Skeletal muscle tissue (tissue), 4 donors: ENCODE measurements around the gene COPS9. TPM values are rescaled to one million over a fixed set of nuclear protein-coding genes. Genes with fewer than 3 reads are reported as not detected.

Source experiments
- H3K27ac ChIP-seq: one replicate; pipeline ENCODE4 v1.7.0; 2013; ENCODE audit warnings: mild to moderate bottlenecking, low read depth, low read length, inconsistent platforms
- H3K27me3 ChIP-seq, 3 donors: one replicate each; pipeline ENCODE4 v1.7.0; 2013; ENCODE audit warnings: low read length in 3 of 3; ENCODE audit not compliant: control insufficient read depth in 3 of 3, insufficient read depth in 3 of 3
- H3K36me3 ChIP-seq, 3 donors: one replicate each; pipeline ENCODE4 v1.7.0; 2013; ENCODE audit warnings: low read length in 3 of 3; ENCODE audit not compliant: control insufficient read depth in 3 of 3, insufficient read depth in 3 of 3
- H3K4me1 ChIP-seq, 3 donors: one replicate each; pipeline ENCODE4 v1.7.0; 2013; ENCODE audit warnings: low read length in 3 of 3, mild to moderate bottlenecking in 3 of 3; ENCODE audit not compliant: control insufficient read depth in 3 of 3, insufficient read depth in 3 of 3
- H3K4me3 ChIP-seq, 3 donors: one replicate each; pipeline ENCODE4 v1.7.0; 2013; ENCODE audit warnings: low read length in 3 of 3
- H3K9ac ChIP-seq, 3 donors: one replicate each; pipeline ENCODE4 v1.7.0; 2013; ENCODE audit warnings: low read length in 3 of 3, mild to moderate bottlenecking in 3 of 3, moderate library complexity in 2 of 3, low read depth in 1 of 3
- H3K9me3 ChIP-seq, 3 donors: one replicate each; pipeline ENCODE4 v1.7.0; 2013; ENCODE audit warnings: low read length in 3 of 3; ENCODE audit not compliant: control insufficient read depth in 3 of 3
- total RNA-seq: library from RNA; depleted of rRNA; stranded (reverse); fragments of >200 nt; gene quantifications from one replicate; pipeline ENCODE4 v1.2.3, GENCODE V29; 2014
- donor health status: Osteomylitis.

Gene COPS9
- total RNA-seq, 1 donor from 2014 or later: 115 TPM

GRCh38 chr2:240121675-240122074 is 14.4 kb downstream of the COPS9 start:
- H3K9me3 ChIP-seq: no peaks in the 10 kb centered on the region
- H3K4me1 ChIP-seq: no peaks in the 10 kb centered on the region
- no peak overlapping the region for H3K9ac ChIP-seq
- peaks cover 0 to 8% (median 6%) of the 10 kb centered on the region in 3 donors for H3K36me3 ChIP-seq
- peaks cover 0 to 3% (median 0%) of the 10 kb centered on the region in 3 donors for H3K27me3 ChIP-seq
- H3K27ac ChIP-seq: no peak overlapping the region
- no peak overlapping the region for H3K4me3 ChIP-seq

- Histone ChIP-seq H3K27ac (no peak overlapping the region), H3K36me3 (peaks cover 0 to 6% (median 4%) of the 10 kb centered on the region in 3 donors), H3K4me3 (no peak overlapping the region), H3K4me1 (no peaks in the 10 kb centered on the region), H3K9ac (no peak overlapping the region), H3K9me3 (no peaks in the 10 kb centered on the region), H3K27me3 (peaks cover 0 to 3% (median 0%) of the 10 kb centered on the region in 3 donors)
These were observed 14.9 kb downstream of the COPS9 start for GRCh38 chr2:240121190-240121589.

GRCh38 chr2:240114233-240114632 is 21.9 kb downstream of the COPS9 start:
- no peaks in the 10 kb centered on the region for H3K4me1 ChIP-seq
- no peak overlapping the region for H3K4me3 ChIP-seq
- no peak overlapping the region for H3K9ac ChIP-seq
- no peaks in the 10 kb centered on the region for H3K36me3 ChIP-seq
- no peaks in the 10 kb centered on the region for H3K9me3 ChIP-seq
- peaks cover 20 to 27% (median 23%) of the 10 kb centered on the region in 3 donors for H3K27me3 ChIP-seq
- no peak overlapping the region for H3K27ac ChIP-seq

- Histone ChIP-seq H3K9me3 (no peaks in the 10 kb centered on the region), H3K27ac (no peak overlapping the region), H3K4me1 (no peaks in the 10 kb centered on the region), H3K27me3 (peaks cover 20 to 27% (median 24%) of the 10 kb centered on the region in 3 donors), H3K9ac (no peak overlapping the region), H3K4me3 (no peak overlapping the region), H3K36me3 (no peaks in the 10 kb centered on the region)
These were observed 23.0 kb downstream of the COPS9 start for GRCh38 chr2:240112914-240113690.

- no peak overlapping the region for H3K9ac ChIP-seq
- no peaks in the 10 kb centered on the region for H3K9me3 ChIP-seq
- no peak overlapping the region for H3K27ac ChIP-seq
- no peak overlapping the region for H3K4me3 ChIP-seq
- no peaks in the 10 kb centered on the region for H3K36me3 ChIP-seq
- H3K27me3 ChIP-seq: peaks cover 24 to 36% (median 33%) of the 10 kb centered on the region in 3 donors
- H3K4me1 ChIP-seq: no peaks in the 10 kb centered on the region
These were observed 24.9 kb downstream of the COPS9 start for GRCh38 chr2:240111253-240111652.

- H3K4me3 ChIP-seq: no peak overlapping the region
- no peak overlapping the region for H3K9ac ChIP-seq
- no peak overlapping the region for H3K27ac ChIP-seq
- no peaks in the 10 kb centered on the region for H3K9me3 ChIP-seq
- H3K27me3 ChIP-seq: peaks cover 24 to 46% (median 45%) of the 10 kb centered on the region in 3 donors
- no peaks in the 10 kb centered on the region for H3K36me3 ChIP-seq
- H3K4me1 ChIP-seq: no peaks in the 10 kb centered on the region
These were observed 26.7 kb downstream of the COPS9 start for GRCh38 chr2:240109386-240109785.

- Histone ChIP-seq H3K4me3 (no peak overlapping the region), H3K27me3 (peaks cover 22 to 42% (median 39%) of the 10 kb centered on the region in 3 donors), H3K9ac (no peak overlapping the region), H3K36me3 (no peaks in the 10 kb centered on the region), H3K4me1 (no peaks in the 10 kb centered on the region), H3K9me3 (no peaks in the 10 kb centered on the region), H3K27ac (no peak overlapping the region)
These were observed 28.7 kb downstream of the COPS9 start for GRCh38 chr2:240107477-240107796.

GRCh38 chr2:240106765-240107476 is 29.2 kb downstream of the COPS9 start:
- Histone ChIP-seq H3K27me3 (peaks cover 22 to 42% (median 39%) of the 10 kb centered on the region in 3 donors), H3K36me3 (no peaks in the 10 kb centered on the region), H3K4me1 (no peaks in the 10 kb centered on the region), H3K9me3 (no peaks in the 10 kb centered on the region), H3K4me3 (no peak overlapping the region), H3K27ac (no peak overlapping the region), H3K9ac (no peak overlapping the region)

GRCh38 chr2:240105982-240106381 is 30.1 kb downstream of the COPS9 start:
- no peaks in the 10 kb centered on the region for H3K4me1 ChIP-seq
- H3K9me3 ChIP-seq: no peaks in the 10 kb centered on the region
- no peak overlapping the region for H3K9ac ChIP-seq
- H3K36me3 ChIP-seq: no peaks in the 10 kb centered on the region
- H3K27ac ChIP-seq: no peak overlapping the region
- peaks cover 18 to 37% (median 32%) of the 10 kb centered on the region in 3 donors for H3K27me3 ChIP-seq
- no peak overlapping the region for H3K4me3 ChIP-seq

GRCh38 chr2:240103136-240103535 is 33.0 kb downstream of the COPS9 start:
- no peak overlapping the region for H3K4me3 ChIP-seq
- peaks cover 7 to 21% (median 20%) of the 10 kb centered on the region in 3 donors for H3K27me3 ChIP-seq
- no peaks in the 10 kb centered on the region for H3K4me1 ChIP-seq
- no peaks in the 10 kb centered on the region for H3K36me3 ChIP-seq
- no peak overlapping the region for H3K9ac ChIP-seq
- no peaks in the 10 kb centered on the region for H3K9me3 ChIP-seq
- H3K27ac ChIP-seq: no peak overlapping the region
